GM23248 (cell line): ENCODE results near the gene CHCHD1. TPM values are rescaled to one million over a fixed set of nuclear protein-coding genes. Genes with fewer than 3 reads are reported as not detected.
A peak's percentile ranks its signal among the peaks of the same experiment; 100 is the strongest.

ENCODE experiments used
- DNase-seq: peaks from one replicate; pipeline ENCODE4 v3.0.0-alpha.2; 2015
- H2AFZ ChIP-seq: fragments of 200-600 bp; sonication (generic); 2 replicates; pipeline ENCODE4 v1.6.1; 2016; ENCODE audit warnings: antibody characterized with exemption
- H3F3A ChIP-seq: fragments of 200-600 bp; sonication (generic); 2 replicates; pipeline ENCODE4 v1.6.1; 2016; ENCODE audit warnings: mild to moderate bottlenecking, antibody characterized with exemption, mixed run types; ENCODE audit not compliant: insufficient read depth
- H3K27ac ChIP-seq: fragments of 200-600 bp; sonication (generic); 2 replicates; pipeline ENCODE4 v1.5.1; 2016; ENCODE audit warnings: mild to moderate bottlenecking
- H3K27me3 ChIP-seq: fragments of 200-600 bp; sonication (generic); replicated peaks from 2 replicates; pipeline ENCODE4 v1.6.1; 2016; ENCODE audit warnings: mild to moderate bottlenecking; ENCODE audit not compliant: insufficient read depth
- H3K36me3 ChIP-seq: fragments of 200-600 bp; sonication (generic); 2 replicates; pipeline ENCODE4 v1.6.1; 2016; ENCODE audit warnings: low read depth, mild to moderate bottlenecking
- H3K4me1 ChIP-seq: fragments of 200-600 bp; sonication (generic); 2 replicates; pipeline ENCODE4 v1.6.1; 2016; ENCODE audit warnings: mild to moderate bottlenecking; ENCODE audit not compliant: insufficient read depth
- H3K4me2 ChIP-seq: fragments of 200-600 bp; sonication (generic); one replicate; pipeline ENCODE4 v1.6.1; 2016; ENCODE audit warnings: mild to moderate bottlenecking; ENCODE audit not compliant: unreplicated experiment
- H3K4me3 ChIP-seq: fragments of 200-600 bp; sonication (generic); 2 replicates; pipeline ENCODE4 v1.5.1; 2016; ENCODE audit warnings: mild to moderate bottlenecking
- H3K79me2 ChIP-seq: fragments of 200-600 bp; sonication (generic); 2 replicates; pipeline ENCODE4 v1.6.1; 2016; ENCODE audit warnings: mild to moderate bottlenecking; ENCODE audit not compliant: insufficient read depth
- H3K9ac ChIP-seq: fragments of 200-600 bp; sonication (generic); 2 replicates; pipeline ENCODE4 v1.6.1; 2016; ENCODE audit warnings: mild to moderate bottlenecking
- H3K9me2 ChIP-seq: fragments of 200-600 bp; sonication (generic); 2 replicates; pipeline ENCODE4 v1.6.1; 2016; ENCODE audit warnings: mixed run types, mild to moderate bottlenecking, moderate library complexity; ENCODE audit not compliant: insufficient read depth
- H3K9me3 ChIP-seq: fragments of 200-600 bp; sonication (generic); one replicate; pipeline ENCODE4 v1.6.1; 2017; ENCODE audit warnings: low read depth
- H4K20me1 ChIP-seq: fragments of 200-600 bp; sonication (generic); 2 replicates; pipeline ENCODE4 v1.6.0; 2016; ENCODE audit not compliant: insufficient read depth
- EZH2 ChIP-seq: fragments of 200-600 bp; sonication (generic); IDR thresholded peaks from 2 replicates; pipeline ENCODE4 v1.6.1; 2018; ENCODE audit warnings: antibody characterized with exemption, mild to moderate bottlenecking; ENCODE audit not compliant: insufficient read depth, poor library complexity, severe bottlenecking
- EZH2phosphoT487 ChIP-seq: fragments of 200-600 bp; sonication (generic); IDR thresholded peaks from 2 replicates; pipeline ENCODE4 v1.6.1; 2018; ENCODE audit warnings: antibody characterized with exemption, moderate library complexity, mild to moderate bottlenecking, low read depth; ENCODE audit not compliant: insufficient read depth
- whole genome bisulfite sequencing, 2 experiments: methylation state at CpG; one replicate each; pipeline ENCODE4 v1.1.6; 2015 to 2017; ENCODE audit warnings: low lambda C conversion rate in 2 of 2, low coverage in 1 of 2; ENCODE audit errors: missing lambda C conversion rate in 2 of 2; 5-methylcytosine and 5-hydroxymethylcytosine counted together
- in situ Hi-C: fragments of 300-500 bp; cut with MboI; formaldehyde crosslinking; loops from 2 replicates; pipeline ENCODE4 v1.15.0; 2020
- polyA plus RNA-seq: library from polyadenylated mRNA; unstranded; fragments of >200 nt; fragmentation: Nextera tagmentation; extraction: Ambion mirVana; gene quantifications from 2 replicates; pipeline ENCODE4 v1.2.1, GENCODE V29; 2016
- total RNA-seq: library from RNA; depleted of rRNA; stranded (reverse); fragments of >200 nt; shearing (Covaris generic); gene quantifications from 2 replicates; pipeline ENCODE4 v1.2.3, GENCODE V29; 2014

CHCHD1 gene
- total and polyA plus RNA-seq, 2 experiments from 2014 or later = 23.1 to 73.0 TPM

GRCh38 chr10:73743905-73744663 lies 37.8 kb upstream of the CHCHD1 start, which contains the start of gene SEC24C:
SEC24C (plus strand) TSS chr10:73744372; CDS start chr10:73746833, 2,461 bp downstream.
- H3K36me3 ChIP-seq = peaks cover 10% of the 10 kb centered on the region
- H3K27me3 ChIP-seq = no peaks in the 10 kb centered on the region
- H4K20me1 ChIP-seq = no peaks in the 10 kb centered on the region
- H3K4me1 ChIP-seq = peaks cover 22% of the 10 kb centered on the region
- 1% methylated on average over 36 of the region's 36 CpGs for WGBS, 2 experiments
- H3F3A ChIP-seq = peaks cover 7% of the 10 kb centered on the region; the same call in 1 of the 2 replicates
- H2AFZ ChIP-seq = peak within 1 kb of the TSS; percentile 92
- H3K9ac ChIP-seq = peak within 1 kb of the TSS; percentile 94
- peaks cover 80% of the 10 kb centered on the region for H3K79me2 ChIP-seq
- peak within 1 kb of the TSS; percentile 97 for H3K4me2 ChIP-seq
- in situ Hi-C loops = no loop called here
- no peak for TF ChIP-seq EZH2phosphoT487
- no peak for TF ChIP-seq EZH2
- peak within 1 kb of the TSS; percentile 91 for H3K4me3 ChIP-seq
- peak within 1 kb of the TSS; percentile 95 for H3K27ac ChIP-seq
- peak; percentile 98 for DNase-seq
- no peaks in the 10 kb centered on the region for H3K9me2 ChIP-seq
- H3K9me3 ChIP-seq = no peaks in the 10 kb centered on the region

GRCh38 chr10:73744664-73744975 lies 37.2 kb upstream of the CHCHD1 start:
- Histone ChIP-seq H3K36me3 (peaks cover 14% of the 10 kb centered on the region), H3K9me3 (no peaks in the 10 kb centered on the region), H3K27ac (peak overlapping the region; percentile 95), H3K4me1 (peaks cover 22% of the 10 kb centered on the region), H3K79me2 (peaks cover 80% of the 10 kb centered on the region), H3K9ac (peak overlapping the region; percentile 94), H3F3A (peaks cover 7% of the 10 kb centered on the region; the same call in 1 of the 2 replicates), H3K4me2 (peak overlapping the region; percentile 97), H2AFZ (peak overlapping the region; percentile 92), H3K4me3 (peak overlapping the region; percentile 91), H4K20me1 (0 out of 2 replicates have a peak, but pooled peaks cover under 1% of the 10 kb centered on the region), H3K9me2 (no peaks in the 10 kb centered on the region), H3K27me3 (no peaks in the 10 kb centered on the region)
- in situ Hi-C loops = no loop called here
- DNase-seq = peak; percentile 91
- TF ChIP-seq EZH2phosphoT487 (no peak), EZH2 (no peak)
- 0 to 3% methylated on average over 10 of the region's 10 CpGs for WGBS, 2 experiments

GRCh38 chr10:73746721-73747120 lies 35.1 kb upstream of the CHCHD1 start:
- 74 to 89% methylated on average over 2 of the region's 2 CpGs for WGBS, 2 experiments
- H3K9ac ChIP-seq = no peak overlapping the region; the same call in 1 of the 2 replicates
- peaks cover 7% of the 10 kb centered on the region; the same call in 1 of the 2 replicates for H3F3A ChIP-seq
- no peak overlapping the region for H2AFZ ChIP-seq
- H3K4me1 ChIP-seq = peaks cover 22% of the 10 kb centered on the region
- peaks cover 96% of the 10 kb centered on the region for H3K79me2 ChIP-seq
- no peak for DNase-seq
- H3K36me3 ChIP-seq = peaks cover 27% of the 10 kb centered on the region
- H3K9me2 ChIP-seq = no peaks in the 10 kb centered on the region
- H3K27me3 ChIP-seq = no peaks in the 10 kb centered on the region
- no peak overlapping the region for H3K27ac ChIP-seq
- no peak overlapping the region for H3K4me2 ChIP-seq
- no peak for TF ChIP-seq EZH2phosphoT487
- TF ChIP-seq EZH2 = no peak
- in situ Hi-C loops = no loop called here
- H3K4me3 ChIP-seq = no peak overlapping the region
- no peaks in the 10 kb centered on the region for H3K9me3 ChIP-seq
- 0 out of 2 replicates have a peak, but pooled peaks cover 8% of the 10 kb centered on the region for H4K20me1 ChIP-seq

GRCh38 chr10:73750819-73751218 lies 31.0 kb upstream of the CHCHD1 start:
- WGBS, 2 experiments = 92% methylated on average over 1 of the region's 1 CpG
- peaks cover 6% of the 10 kb centered on the region; the same call in 1 of the 2 replicates for H3K4me1 ChIP-seq
- no peak for TF ChIP-seq EZH2
- no peak for TF ChIP-seq EZH2phosphoT487
- no peaks in the 10 kb centered on the region for H3K27me3 ChIP-seq
- no peak overlapping the region for H3K4me2 ChIP-seq
- peaks cover 100% of the 10 kb centered on the region for H3K79me2 ChIP-seq
- H3K9me2 ChIP-seq = no peaks in the 10 kb centered on the region
- peaks cover 55% of the 10 kb centered on the region for H3K36me3 ChIP-seq
- in situ Hi-C loops = no loop called here
- H4K20me1 ChIP-seq = 0 out of 2 replicates have a peak, but pooled peaks cover 8% of the 10 kb centered on the region
- H3K27ac ChIP-seq = no peak overlapping the region
- no peak for DNase-seq
- no peaks in the 10 kb centered on the region for H3F3A ChIP-seq
- H3K9me3 ChIP-seq = no peaks in the 10 kb centered on the region
- H3K4me3 ChIP-seq = no peak overlapping the region
- H2AFZ ChIP-seq = no peak overlapping the region
- H3K9ac ChIP-seq = no peak overlapping the region
